ENCODE data around the gene ZNF726. TPM values are rescaled to one million over a fixed set of nuclear protein-coding genes. Genes with fewer than 3 reads are reported as not detected.
"Not testable (repeated sequence)": the region's sequence is repeated elsewhere in the genome, so short reads cannot be mapped to it uniquely, and the experiment has no call there.

Gene ZNF726
- total and polyA plus RNA-seq, 2 donors (not counting 1 experiment from before 2014, with no cell fraction given): 3.9 to 5.6 TPM

DNA sequence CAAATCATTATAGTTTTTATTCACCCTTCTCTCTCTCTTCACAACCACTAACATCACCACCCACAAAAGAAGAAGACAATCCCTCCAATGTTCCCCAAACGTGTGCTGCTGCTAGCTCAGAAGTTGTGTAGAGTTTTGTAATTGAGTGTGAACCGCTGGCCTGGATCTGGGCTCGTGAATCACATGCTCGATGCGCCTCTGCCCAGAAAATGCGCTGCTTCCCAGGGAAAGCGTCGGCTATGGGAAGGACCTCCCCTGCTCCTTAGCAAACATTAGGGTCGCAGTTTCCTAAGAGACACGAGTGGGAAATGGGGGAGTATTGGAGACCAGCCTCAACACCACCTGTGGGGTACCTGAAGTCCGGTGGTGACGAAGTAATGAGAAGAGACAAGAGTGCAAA, 38.4 kb upstream of the ZNF726 start:
- Histone ChIP-seq H3K9ac (ENCODE audit: low read length) (no peak overlapping the region), H3K27me3 (replicated peaks in 1 of 4; ENCODE audit: control extremely low read depth in 1 of 4, control insufficient read depth in 3 of 4, insufficient read depth in 4 of 4, low read length in 3 of 4) (peaks cover 0 to 6% (median 0%) of the 10 kb centered on the region in 4 experiments), H3K27ac (ENCODE audit: low read length in 2 of 2) (no peak overlapping the region), H3K9me3 (ENCODE audit: control extremely low read depth in 1 of 3, control insufficient read depth in 2 of 3, insufficient read depth in 1 of 3, low read length in 2 of 3) (peaks cover 0 to 11% (median 0%) of the 10 kb centered on the region in 3 donors), H3K4me1 (ENCODE audit: control insufficient read depth in 2 of 2, insufficient read depth in 2 of 2, low read length in 2 of 2) (no peaks in the 10 kb centered on the region), H2AFZ (ENCODE audit: insufficient read depth, low read depth, low read length, poor library complexity, severe bottlenecking) (no peak overlapping the region), H3K79me2 (ENCODE audit: control insufficient read depth, insufficient read depth, low read length) (no peaks in the 10 kb centered on the region), H3K4me3 (ENCODE audit: control extremely low read depth in 1 of 5, extremely low read depth in 1 of 5, insufficient read depth in 1 of 5, low read depth in 2 of 5, low read length in 4 of 5) (no peak overlapping the region), H3K36me3 (replicated peaks in 1 of 2; ENCODE audit: control extremely low read depth in 1 of 2, control insufficient read depth in 1 of 2, extremely low read depth in 1 of 2, insufficient read depth in 2 of 2, low read length in 1 of 2) (no peaks in the 10 kb centered on the region), H3K4me2 (replicated peaks; ENCODE audit: low read depth, low read length, poor library complexity, severe bottlenecking) (no peak overlapping the region), H4K20me1 (ENCODE audit: control insufficient read depth, insufficient read depth, low read length, poor library complexity, severe bottlenecking) (no peaks in the 10 kb centered on the region)
- H3K4me3 Mint-ChIP-seq: no peak overlapping the region
- H3K4me1 Mint-ChIP-seq: no peaks in the 10 kb centered on the region
- H3K9me3 Mint-ChIP-seq (ENCODE audit: insufficient read depth): peaks cover 1% of the 10 kb centered on the region
- no peak for TF ChIP-seq EZH2 (IDR thresholded peaks at IDR 0.05; ENCODE audit: borderline replicate concordance, insufficient read depth, low read depth, low read length, poor library complexity, severe bottlenecking)
- TF ChIP-seq, protein P1, sequence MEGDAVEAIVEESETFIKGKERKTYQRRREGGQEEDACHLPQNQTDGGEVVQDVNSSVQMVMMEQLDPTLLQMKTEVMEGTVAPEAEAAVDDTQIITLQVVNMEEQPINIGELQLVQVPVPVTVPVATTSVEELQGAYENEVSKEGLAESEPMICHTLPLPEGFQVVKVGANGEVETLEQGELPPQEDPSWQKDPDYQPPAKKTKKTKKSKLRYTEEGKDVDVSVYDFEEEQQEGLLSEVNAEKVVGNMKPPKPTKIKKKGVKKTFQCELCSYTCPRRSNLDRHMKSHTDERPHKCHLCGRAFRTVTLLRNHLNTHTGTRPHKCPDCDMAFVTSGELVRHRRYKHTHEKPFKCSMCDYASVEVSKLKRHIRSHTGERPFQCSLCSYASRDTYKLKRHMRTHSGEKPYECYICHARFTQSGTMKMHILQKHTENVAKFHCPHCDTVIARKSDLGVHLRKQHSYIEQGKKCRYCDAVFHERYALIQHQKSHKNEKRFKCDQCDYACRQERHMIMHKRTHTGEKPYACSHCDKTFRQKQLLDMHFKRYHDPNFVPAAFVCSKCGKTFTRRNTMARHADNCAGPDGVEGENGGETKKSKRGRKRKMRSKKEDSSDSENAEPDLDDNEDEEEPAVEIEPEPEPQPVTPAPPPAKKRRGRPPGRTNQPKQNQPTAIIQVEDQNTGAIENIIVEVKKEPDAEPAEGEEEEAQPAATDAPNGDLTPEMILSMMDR (IDR thresholded peaks at IDR 0.05): no peak
- H3K27ac Mint-ChIP-seq: no peak overlapping the region
- intact Hi-C loops (cut with micrococcal nuclease): no loop called here
- 91% methylated on average over 4 of the region's 12 CpGs for WGBS (ENCODE audit: insufficient coverage)
- ChIA-PET CTCF (no interaction called here), POLR2A (no interaction called here)
- DNase-seq: no peak
- H3K27me3 Mint-ChIP-seq: peaks cover 9% of the 10 kb centered on the region
- no peak for ATAC-seq (ENCODE audit: low read depth)

DNA sequence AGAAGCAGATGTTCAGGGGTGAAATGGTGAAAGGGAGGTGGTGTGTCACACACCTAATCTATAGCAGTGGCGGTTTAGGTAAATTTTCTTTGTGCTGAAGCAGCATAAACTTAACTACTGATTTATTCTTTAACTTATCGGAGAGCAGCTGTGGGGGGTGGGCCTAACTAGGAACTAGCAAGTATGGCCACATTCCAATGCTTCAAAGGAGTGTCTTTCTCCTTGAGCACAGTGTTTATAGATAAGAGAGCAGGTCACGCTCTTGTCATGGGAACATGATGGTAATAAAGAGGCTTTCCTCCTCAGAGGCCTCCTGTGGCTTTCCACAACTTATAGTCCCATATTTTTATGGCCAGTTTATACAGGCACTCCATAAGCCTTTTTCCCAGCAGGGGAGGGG, 37.9 kb upstream of the ZNF726 start:
- H3K79me2 ChIP-seq (ENCODE audit: control insufficient read depth, insufficient read depth, low read length); ATAC-seq (ENCODE audit: low read depth); DNase-seq; H3K4me1 ChIP-seq (ENCODE audit: control insufficient read depth in 2 of 2, insufficient read depth in 2 of 2, low read length in 2 of 2); H3K4me1 Mint-ChIP-seq; H3K4me3 Mint-ChIP-seq; H3K9ac ChIP-seq (ENCODE audit: low read length); H3K27me3 Mint-ChIP-seq; H3K4me2 ChIP-seq (replicated peaks; ENCODE audit: low read depth, low read length, poor library complexity, severe bottlenecking); H3K9me3 Mint-ChIP-seq (ENCODE audit: insufficient read depth); intact Hi-C loops (cut with micrococcal nuclease); H3K4me3 ChIP-seq (ENCODE audit: control extremely low read depth in 1 of 5, extremely low read depth in 1 of 5, insufficient read depth in 1 of 5, low read depth in 2 of 5, low read length in 4 of 5); CTCF ChIA-PET; H3K27ac ChIP-seq (ENCODE audit: low read length in 2 of 2); H3K36me3 ChIP-seq (replicated peaks in 1 of 2; ENCODE audit: control extremely low read depth in 1 of 2, control insufficient read depth in 1 of 2, extremely low read depth in 1 of 2, insufficient read depth in 2 of 2, low read length in 1 of 2); H4K20me1 ChIP-seq (ENCODE audit: control insufficient read depth, insufficient read depth, low read length, poor library complexity, severe bottlenecking); H3K27me3 ChIP-seq (replicated peaks in 1 of 4; ENCODE audit: control extremely low read depth in 1 of 4, control insufficient read depth in 3 of 4, insufficient read depth in 4 of 4, low read length in 3 of 4); H2AFZ ChIP-seq (ENCODE audit: insufficient read depth, low read depth, low read length, poor library complexity, severe bottlenecking); POLR2A ChIA-PET; H3K27ac Mint-ChIP-seq: not testable (repeated sequence)
- 100% methylated on average over 1 of the region's 3 CpGs for WGBS (ENCODE audit: insufficient coverage)
- H3K9me3 ChIP-seq (ENCODE audit: control extremely low read depth in 1 of 3, control insufficient read depth in 2 of 3, insufficient read depth in 1 of 3, low read length in 2 of 3): peaks cover 0 to 11% (median 0%) of the 10 kb centered on the region in 3 donors
